Left lung (tissue), 10 donors: ENCODE measurements around the gene EMP3. TPM values are rescaled to one million over a fixed set of nuclear protein-coding genes. Genes with fewer than 3 reads are reported as not detected.

Experiments used
- ATAC-seq: fragments of 200-7000 bp; cut with Tn5 transposase; one replicate; pipeline ENCODE4 v1.9.1; 2020; ENCODE audit warnings: moderate library complexity
- DNase-seq, 4 donors: peaks; one replicate each; pipeline ENCODE4 v3.0.0-alpha.2; 2013 to 2020
- H3K27ac ChIP-seq, 2 donors: fragments of 200-600 bp; sonication (generic) in 1 of 2; one replicate each; pipeline versions ENCODE4 v1.5.0 to v1.8.0; 2020 to 2021
- H3K27me3 ChIP-seq, 2 donors: fragments of 200-600 bp; sonication (generic) in 1 of 2; one replicate each; pipeline versions ENCODE4 v1.5.0 to v1.8.0; 2020 to 2021
- H3K36me3 ChIP-seq, 2 donors: fragments of 200-600 bp; sonication (generic) in 1 of 2; one replicate each; pipeline versions ENCODE4 v1.5.0 to v1.8.0; 2020 to 2021
- H3K4me1 ChIP-seq, 2 donors: fragments of 200-600 bp; one replicate each; pipeline ENCODE4 v1.8.0; 2021
- H3K4me3 ChIP-seq, 2 donors: fragments of 200-600 bp; sonication (generic) in 1 of 2; one replicate each; pipeline versions ENCODE4 v1.5.0 to v1.8.0; 2020 to 2021; ENCODE audit warnings: mild to moderate bottlenecking in 1 of 2
- H3K9me3 ChIP-seq, 2 donors: fragments of 200-600 bp; sonication (generic) in 1 of 2; one replicate each; pipeline versions ENCODE4 v1.5.0 to v1.8.0; 2020 to 2021
- intact Hi-C, 2 donors: fragments of 100-400 bp; cut with DNase I; formaldehyde crosslinking; loops; one replicate each; pipeline versions ENCODE4 v1.11.2 to v1.14.2; 2022
- polyA plus RNA-seq, 6 donors: library from polyadenylated mRNA; unstranded; fragments of 120-200 nt; gene quantifications; one replicate each; pipeline ENCODE4 v1.2.1, GENCODE V29; 2013; ENCODE audit not compliant: insufficient read length in 6 of 6
- total RNA-seq, 2 donors: library from RNA; stranded (reverse); fragmentation: NEBNext Ultra II Directional; extraction: Animal tissue kit (Norgen Biotek cat#: 25700); gene quantifications; one replicate each; pipeline ENCODE4 v1.2.1, GENCODE V29; 2021
- TF ChIP-seq, protein P1 (sequence below), 2 donors: fragments of 200-600 bp; sonication (generic) in 1 of 2; IDR thresholded peaks; one replicate each; pipeline versions ENCODE4 v1.5.0 to v1.8.0; 2021; ENCODE audit warnings: antibody characterized with exemption in 2 of 2
- donor health status: DM: no; HTN: yes; CAD: no.
- donor health status: DM: no; HTN: no; CAD: no.

Gene EMP3
- total and polyA plus RNA-seq, 8 donors, result 102 to 320 (median 110) TPM

DNA sequence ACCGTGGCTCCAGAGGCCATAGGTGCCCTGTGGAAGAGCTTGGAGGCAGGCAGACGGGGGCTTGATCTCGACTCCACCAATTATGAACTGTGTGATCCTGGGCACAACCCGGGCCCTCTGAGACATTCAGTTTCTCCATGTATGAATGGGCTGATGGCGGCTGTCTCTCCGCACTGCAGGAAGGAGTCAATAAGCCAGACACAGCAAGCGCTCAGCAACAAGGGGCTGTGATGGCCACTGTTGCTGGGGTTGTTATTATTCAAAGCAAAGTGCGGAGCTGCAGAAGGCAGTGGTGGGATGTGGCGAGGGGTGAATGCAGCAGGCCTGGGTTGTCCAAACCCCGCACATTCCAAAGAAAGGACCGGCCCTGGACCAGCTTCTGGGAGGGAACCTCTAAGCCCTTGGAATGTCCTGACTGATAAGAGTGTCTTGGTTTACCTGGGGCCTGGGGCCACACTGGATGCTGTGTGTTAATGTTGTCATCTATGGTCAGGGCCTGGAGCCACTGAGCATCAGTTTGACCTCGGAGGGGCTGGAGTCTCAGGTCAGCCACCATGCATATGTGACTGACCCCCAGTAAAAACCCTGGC lies 30.1 kb downstream of the EMP3 start:
- Histone ChIP-seq H3K4me1 (no peaks in the 10 kb centered on the region), H3K27ac (no peak overlapping the region), H3K4me3 (no peak overlapping the region), H3K9me3 (no peaks in the 10 kb centered on the region), H3K27me3 (no peaks in the 10 kb centered on the region), H3K36me3 (no peaks in the 10 kb centered on the region)
- DNase-seq, result no peak
- ATAC-seq, result no peak
- TF ChIP-seq, protein P1, sequence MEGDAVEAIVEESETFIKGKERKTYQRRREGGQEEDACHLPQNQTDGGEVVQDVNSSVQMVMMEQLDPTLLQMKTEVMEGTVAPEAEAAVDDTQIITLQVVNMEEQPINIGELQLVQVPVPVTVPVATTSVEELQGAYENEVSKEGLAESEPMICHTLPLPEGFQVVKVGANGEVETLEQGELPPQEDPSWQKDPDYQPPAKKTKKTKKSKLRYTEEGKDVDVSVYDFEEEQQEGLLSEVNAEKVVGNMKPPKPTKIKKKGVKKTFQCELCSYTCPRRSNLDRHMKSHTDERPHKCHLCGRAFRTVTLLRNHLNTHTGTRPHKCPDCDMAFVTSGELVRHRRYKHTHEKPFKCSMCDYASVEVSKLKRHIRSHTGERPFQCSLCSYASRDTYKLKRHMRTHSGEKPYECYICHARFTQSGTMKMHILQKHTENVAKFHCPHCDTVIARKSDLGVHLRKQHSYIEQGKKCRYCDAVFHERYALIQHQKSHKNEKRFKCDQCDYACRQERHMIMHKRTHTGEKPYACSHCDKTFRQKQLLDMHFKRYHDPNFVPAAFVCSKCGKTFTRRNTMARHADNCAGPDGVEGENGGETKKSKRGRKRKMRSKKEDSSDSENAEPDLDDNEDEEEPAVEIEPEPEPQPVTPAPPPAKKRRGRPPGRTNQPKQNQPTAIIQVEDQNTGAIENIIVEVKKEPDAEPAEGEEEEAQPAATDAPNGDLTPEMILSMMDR (IDR thresholded peaks at IDR 0.05), result no peak
- intact Hi-C loops, result no loop called here

DNA sequence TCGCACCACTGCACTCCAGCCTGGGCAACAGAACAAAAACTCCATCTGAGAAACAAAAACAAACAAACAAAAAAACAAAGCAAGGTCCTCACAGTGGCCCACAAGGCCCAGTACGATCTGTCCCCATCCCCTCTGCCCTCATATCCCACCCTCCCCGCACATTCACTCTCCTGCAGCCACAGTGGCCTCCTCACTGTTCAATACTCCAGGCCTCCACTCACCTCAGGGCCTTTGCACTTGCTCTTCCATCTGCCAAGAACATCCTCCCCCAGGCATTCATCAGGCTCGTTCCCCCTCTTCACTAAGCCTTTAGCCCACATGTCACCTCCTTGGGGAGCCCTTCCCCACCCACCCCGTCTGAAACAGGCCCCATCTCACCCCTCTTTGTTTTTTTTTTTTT lies 33.8 kb downstream of the EMP3 start:
- intact Hi-C loops, result no loop called here
- Histone ChIP-seq H3K4me1 (peaks cover 0 to 12% of the 10 kb centered on the region in 2 donors), H3K27ac (no peak overlapping the region), H3K9me3 (no peaks in the 10 kb centered on the region), H3K27me3 (no peaks in the 10 kb centered on the region), H3K36me3 (no peaks in the 10 kb centered on the region), H3K4me3 (no peak overlapping the region)
- no peak for DNase-seq
- TF ChIP-seq, protein P1 (IDR thresholded peaks at IDR 0.05), result no peak
- no peak for ATAC-seq

DNA sequence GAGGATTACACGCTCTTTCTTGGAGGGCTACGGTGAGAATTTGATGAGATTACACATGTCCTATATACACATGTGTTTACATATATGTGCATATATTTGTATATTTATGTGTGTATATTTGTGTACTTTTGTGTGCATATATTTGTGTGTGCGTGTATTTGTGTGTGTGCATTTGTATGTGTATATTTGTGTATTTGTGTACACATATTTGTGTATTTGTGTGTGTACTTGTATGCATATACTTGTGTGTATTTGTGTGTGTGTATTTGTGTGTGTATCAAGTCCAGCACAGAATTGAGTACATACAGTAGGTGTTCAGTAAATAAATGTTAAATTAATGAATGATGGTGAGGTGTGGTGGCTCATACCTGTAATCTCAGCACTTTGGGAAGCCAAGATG lies 36.6 kb downstream of the EMP3 start:
- DNase-seq, result no peak
- no peaks in the 10 kb centered on the region for H3K36me3 ChIP-seq
- H3K9me3 ChIP-seq, result no peaks in the 10 kb centered on the region
- H3K4me1 ChIP-seq, result peaks cover 0 to 18% of the 10 kb centered on the region in 2 donors
- H3K4me3 ChIP-seq, result no peak overlapping the region
- intact Hi-C loops, result no loop called here
- TF ChIP-seq, protein P1 (IDR thresholded peaks at IDR 0.05), result no peak
- no peak overlapping the region for H3K27ac ChIP-seq
- ATAC-seq, result no peak
- H3K27me3 ChIP-seq, result no peaks in the 10 kb centered on the region

DNA sequence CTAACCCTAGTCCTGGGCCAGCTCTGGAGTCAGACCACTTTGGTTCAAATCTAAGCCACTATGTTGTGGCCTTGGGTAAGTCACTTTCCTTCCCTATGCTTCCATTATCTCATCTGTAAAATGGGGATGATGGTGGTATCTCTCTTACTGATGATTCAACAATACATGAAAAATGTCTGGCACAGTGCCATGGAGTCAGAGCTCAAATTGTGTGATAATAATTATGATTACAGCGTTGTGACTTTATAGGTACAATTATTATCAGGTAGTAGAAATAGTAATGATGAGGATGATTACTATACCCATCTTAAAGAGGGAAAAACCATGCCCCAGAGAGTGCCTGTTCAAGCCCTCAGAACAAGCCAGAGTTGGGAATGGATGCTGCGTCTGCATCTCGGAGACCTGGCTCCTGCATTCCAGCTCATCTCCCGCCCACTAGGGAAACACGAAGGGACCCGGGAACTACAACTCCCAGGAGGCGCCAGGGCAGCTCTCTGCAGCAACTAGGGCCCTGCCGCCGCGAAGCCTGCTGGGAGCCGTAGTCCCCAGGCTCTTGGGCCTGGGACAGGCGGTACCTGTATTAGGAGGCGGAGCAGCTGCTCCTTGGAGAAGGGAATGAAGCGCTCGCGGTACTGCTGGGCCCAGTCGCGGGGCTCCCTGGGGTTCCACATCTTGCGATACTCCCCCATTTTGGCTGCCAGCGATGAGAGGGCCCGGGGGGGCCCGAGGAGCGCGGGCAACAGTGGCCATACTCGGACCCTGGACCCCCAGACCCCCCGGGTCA lies 37.6 kb downstream of the EMP3 start:
- Histone ChIP-seq H3K27ac (peak overlapping the region; percentile 91 to 96), H3K36me3 (no peaks in the 10 kb centered on the region), H3K4me3 (peak overlapping the region; percentile 55 to 61), H3K9me3 (no peaks in the 10 kb centered on the region), H3K27me3 (no peaks in the 10 kb centered on the region), H3K4me1 (peaks cover 0 to 18% of the 10 kb centered on the region in 2 donors)
- TF ChIP-seq, protein P1 (IDR thresholded peaks at IDR 0.05), result no peak
- ATAC-seq, result peak; percentile 93
- DNase-seq, result peak; percentile 91 to 98 (median 97)
- intact Hi-C loops, result no loop called here

DNA sequence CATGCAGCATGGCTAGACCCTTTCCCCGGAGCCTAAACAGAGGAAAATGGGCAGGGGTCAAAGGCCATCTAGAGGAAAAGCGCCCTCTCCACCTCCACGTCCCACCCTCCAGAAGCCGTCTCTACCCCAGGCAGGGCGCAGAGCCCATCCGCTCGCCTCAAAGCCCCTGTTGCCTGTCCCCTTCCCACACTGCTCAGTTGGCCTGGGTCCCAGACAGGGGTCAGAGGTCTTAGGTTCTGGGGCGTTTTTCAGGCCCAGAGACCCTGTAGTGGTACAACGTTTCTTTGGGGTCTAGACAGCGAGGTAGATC lies 38.1 kb downstream of the EMP3 start:
- peak overlapping the region; percentile 91 to 96 for H3K27ac ChIP-seq
- TF ChIP-seq, protein P1 (IDR thresholded peaks at IDR 0.05), result no peak
- no peaks in the 10 kb centered on the region for H3K9me3 ChIP-seq
- H3K36me3 ChIP-seq, result no peaks in the 10 kb centered on the region
- H3K4me3 ChIP-seq, result peak overlapping the region; percentile 55 to 61
- no peak for DNase-seq
- peaks cover 0 to 18% of the 10 kb centered on the region in 2 donors for H3K4me1 ChIP-seq
- ATAC-seq, result peak; percentile 24
- H3K27me3 ChIP-seq, result no peaks in the 10 kb centered on the region
- intact Hi-C loops, result no loop called here
